Lower lobe of right lung (tissue), 2 donors: ENCODE results near the gene MT1HL1. TPM values are rescaled to one million over a fixed set of nuclear protein-coding genes. Genes with fewer than 3 reads are reported as not detected.

Experiments
- ATAC-seq, 2 donors: fragments of 200-7000 bp; cut with Tn5 transposase; one replicate each; pipeline ENCODE4 v1.9.1; 2020 to 2022; ENCODE audit warnings: mild to moderate bottlenecking in 2 of 2, moderate library complexity in 2 of 2
- DNase-seq: peaks from one replicate; pipeline ENCODE4 v3.0.0-alpha.2; 2020
- H3K27ac ChIP-seq: fragments of 200-600 bp; one replicate; pipeline ENCODE4 v1.8.0; 2022
- H3K27me3 ChIP-seq: fragments of 200-600 bp; one replicate; pipeline ENCODE4 v1.8.0; 2022; ENCODE audit warnings: low read depth
- H3K36me3 ChIP-seq: fragments of 200-600 bp; one replicate; pipeline ENCODE4 v1.8.0; 2022; ENCODE audit warnings: mild to moderate bottlenecking
- H3K4me1 ChIP-seq: fragments of 200-600 bp; one replicate; pipeline ENCODE4 v1.8.0; 2022
- H3K4me3 ChIP-seq: fragments of 200-600 bp; one replicate; pipeline ENCODE4 v1.8.0; 2022; ENCODE audit warnings: mild to moderate bottlenecking
- H3K9me3 ChIP-seq: fragments of 200-600 bp; one replicate; pipeline ENCODE4 v1.8.0; 2022
- CTCF ChIP-seq: fragments of 200-600 bp; IDR thresholded peaks from one replicate; pipeline ENCODE4 v1.8.0; 2022; ENCODE audit warnings: antibody characterized with exemption, mild to moderate bottlenecking
- intact Hi-C: fragments of 100-400 bp; cut with DNase I; formaldehyde crosslinking; loops from one replicate; pipeline ENCODE4 v1.11.0; 2022
- total RNA-seq: library from RNA; stranded (reverse); fragmentation: NEBNext Ultra II Directional; extraction: Animal tissue kit (Norgen Biotek cat#: 25700); gene quantifications from one replicate; pipeline ENCODE4 v1.2.1, GENCODE V29; 2021
- donor health status: DM: no; HTN: yes; CAD: no; lungs with severe emphysema.

Gene MT1HL1
- total RNA-seq, 1 donor from 2014 or later = not detected

GRCh38 chr1:237011432-237011831 lies 7.2 kb upstream of the MT1HL1 start:
- TF ChIP-seq CTCF = no peak
- Histone ChIP-seq H3K4me3 (no peak overlapping the region), H3K4me1 (no peaks in the 10 kb centered on the region), H3K27ac (no peak overlapping the region), H3K9me3 (no peaks in the 10 kb centered on the region), H3K27me3 (no peaks in the 10 kb centered on the region), H3K36me3 (no peaks in the 10 kb centered on the region)
- intact Hi-C loops = no loop called here
- ATAC-seq (no peak), DNase-seq (no peak)

GRCh38 chr1:237009611-237010010 lies 5.4 kb upstream of the MT1HL1 start:
- ATAC-seq (no peak), DNase-seq (no peak)
- H3K9me3 ChIP-seq = no peaks in the 10 kb centered on the region
- no peak for TF ChIP-seq CTCF
- no peaks in the 10 kb centered on the region for H3K27me3 ChIP-seq
- H3K4me3 ChIP-seq = no peak overlapping the region
- intact Hi-C loops = no loop called here
- H3K36me3 ChIP-seq = no peaks in the 10 kb centered on the region
- H3K27ac ChIP-seq = no peak overlapping the region
- H3K4me1 ChIP-seq = no peaks in the 10 kb centered on the region

DNA sequence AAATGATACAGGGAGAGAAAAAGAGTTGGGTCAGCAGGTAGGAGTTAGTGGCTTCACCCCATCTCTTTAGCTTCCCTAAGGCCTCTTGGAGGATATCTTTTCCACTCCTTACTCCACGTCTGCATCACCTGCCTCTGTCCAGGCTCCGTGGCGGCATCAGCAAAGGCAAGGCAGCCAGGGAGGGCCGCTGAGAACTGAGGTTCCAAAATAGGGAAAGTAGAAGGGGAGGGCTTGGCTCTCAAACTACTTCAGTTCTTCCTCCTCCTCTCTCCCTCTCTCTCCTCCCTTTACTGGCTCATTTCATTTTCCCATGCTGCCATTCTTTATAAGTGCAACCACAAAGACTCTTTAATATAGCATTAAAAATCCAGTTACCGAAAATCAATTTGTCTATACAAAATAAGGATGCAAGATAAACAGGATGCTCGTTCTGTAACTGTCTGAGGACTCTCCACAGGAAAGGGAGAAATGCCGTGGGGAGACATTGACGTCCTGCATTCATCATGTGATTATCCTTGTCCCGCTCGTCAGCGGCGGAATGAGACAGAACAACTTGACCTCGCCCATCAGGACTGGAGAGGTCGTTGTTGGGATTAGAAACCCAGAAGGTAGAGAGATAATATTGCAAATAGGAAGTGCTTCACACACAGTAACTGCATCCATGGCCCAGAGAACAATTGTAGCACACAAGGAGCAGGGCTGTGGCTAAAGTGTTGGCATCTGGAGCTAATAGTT lies 3.1 kb upstream of the MT1HL1 start:
- no peak for ATAC-seq
- Histone ChIP-seq H3K4me3 (no peak overlapping the region), H3K9me3 (no peaks in the 10 kb centered on the region), H3K27me3 (no peaks in the 10 kb centered on the region), H3K4me1 (no peaks in the 10 kb centered on the region), H3K36me3 (no peaks in the 10 kb centered on the region), H3K27ac (no peak overlapping the region)
- intact Hi-C loops = no loop called here
- no peak for TF ChIP-seq CTCF
- DNase-seq = no peak

DNA sequence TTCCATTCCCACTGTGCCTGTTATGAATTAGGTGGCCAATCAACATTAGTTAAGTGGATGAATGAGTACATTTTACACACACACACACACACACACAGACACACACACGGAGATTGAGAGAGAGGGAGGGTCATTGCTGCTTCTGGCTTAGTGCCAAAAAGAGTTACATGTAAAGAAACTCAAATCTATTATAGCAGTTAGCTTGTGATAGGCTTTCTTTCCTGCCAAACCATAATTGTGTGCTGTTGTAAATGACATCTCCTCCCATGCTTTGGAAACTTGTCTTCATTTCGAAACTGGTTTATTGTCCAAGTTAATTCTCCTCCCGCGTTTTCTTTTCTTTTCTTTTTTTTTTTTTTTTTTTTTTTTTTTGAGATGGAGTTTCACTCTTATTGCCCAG lies 1.4 kb upstream of the MT1HL1 start:
- DNase-seq (no peak), ATAC-seq (no peak)
- H3K4me1 ChIP-seq = no peaks in the 10 kb centered on the region
- no peak overlapping the region for H3K27ac ChIP-seq
- H3K36me3 ChIP-seq = no peaks in the 10 kb centered on the region
- H3K9me3 ChIP-seq = no peaks in the 10 kb centered on the region
- no peak overlapping the region for H3K4me3 ChIP-seq
- intact Hi-C loops = no loop called here
- no peaks in the 10 kb centered on the region for H3K27me3 ChIP-seq
- no peak for TF ChIP-seq CTCF

- TF ChIP-seq CTCF = no peak
- ATAC-seq (no peak), DNase-seq (no peak)
- no peaks in the 10 kb centered on the region for H3K9me3 ChIP-seq
- no peaks in the 10 kb centered on the region for H3K36me3 ChIP-seq
- no peaks in the 10 kb centered on the region for H3K4me1 ChIP-seq
- intact Hi-C loops = no loop called here
- no peak overlapping the region for H3K27ac ChIP-seq
- no peaks in the 10 kb centered on the region for H3K27me3 ChIP-seq
- H3K4me3 ChIP-seq = no peak overlapping the region
Measured at GRCh38 chr1:237003516-237003915, 725 bp downstream of the MT1HL1 start.
